Measurements from ENCODE around the gene RPUSD1.

DNA sequence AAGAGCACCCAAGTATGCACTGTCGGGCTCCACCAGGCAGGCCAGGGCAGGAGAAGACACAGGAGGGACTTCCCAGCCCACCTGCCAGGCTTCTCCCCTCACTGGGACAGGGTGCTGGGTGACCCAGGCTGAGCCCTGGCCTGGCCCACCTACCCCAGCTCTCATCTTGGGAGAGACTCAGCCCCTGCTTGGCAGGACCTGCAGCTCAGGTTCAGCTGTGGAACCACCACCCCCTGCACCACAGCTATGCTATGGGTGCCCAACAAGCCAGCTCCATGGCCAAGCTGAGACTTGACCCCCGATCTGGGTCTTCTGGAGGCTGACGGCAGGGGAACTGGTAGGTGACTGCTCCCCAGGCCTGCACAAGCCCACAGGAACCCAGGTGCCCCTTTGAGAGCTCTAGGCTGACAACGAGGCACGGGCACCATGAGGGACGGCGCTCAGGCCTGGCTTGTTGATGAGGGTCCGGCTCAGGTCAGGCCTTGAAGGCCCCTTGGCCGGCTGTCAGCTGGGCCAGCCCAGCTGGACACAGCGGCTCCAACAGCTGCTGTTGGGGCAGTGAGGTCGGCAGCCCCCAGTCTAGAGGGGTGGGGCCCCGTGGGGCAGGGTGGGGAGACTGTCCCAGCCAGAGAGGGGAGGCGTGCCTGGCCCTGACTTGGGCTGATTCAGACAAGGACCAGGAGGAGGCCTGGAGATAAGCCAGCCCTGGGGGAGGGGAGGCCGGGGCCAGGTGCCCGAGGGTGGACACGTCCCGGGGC lies 4.6 kb downstream of the RPUSD1 start:
- TF ChIP-seq, protein P1, sequence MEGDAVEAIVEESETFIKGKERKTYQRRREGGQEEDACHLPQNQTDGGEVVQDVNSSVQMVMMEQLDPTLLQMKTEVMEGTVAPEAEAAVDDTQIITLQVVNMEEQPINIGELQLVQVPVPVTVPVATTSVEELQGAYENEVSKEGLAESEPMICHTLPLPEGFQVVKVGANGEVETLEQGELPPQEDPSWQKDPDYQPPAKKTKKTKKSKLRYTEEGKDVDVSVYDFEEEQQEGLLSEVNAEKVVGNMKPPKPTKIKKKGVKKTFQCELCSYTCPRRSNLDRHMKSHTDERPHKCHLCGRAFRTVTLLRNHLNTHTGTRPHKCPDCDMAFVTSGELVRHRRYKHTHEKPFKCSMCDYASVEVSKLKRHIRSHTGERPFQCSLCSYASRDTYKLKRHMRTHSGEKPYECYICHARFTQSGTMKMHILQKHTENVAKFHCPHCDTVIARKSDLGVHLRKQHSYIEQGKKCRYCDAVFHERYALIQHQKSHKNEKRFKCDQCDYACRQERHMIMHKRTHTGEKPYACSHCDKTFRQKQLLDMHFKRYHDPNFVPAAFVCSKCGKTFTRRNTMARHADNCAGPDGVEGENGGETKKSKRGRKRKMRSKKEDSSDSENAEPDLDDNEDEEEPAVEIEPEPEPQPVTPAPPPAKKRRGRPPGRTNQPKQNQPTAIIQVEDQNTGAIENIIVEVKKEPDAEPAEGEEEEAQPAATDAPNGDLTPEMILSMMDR (IDR thresholded peaks at IDR 0.05) = no peak
- TF ChIP-seq EZH2phosphoT487 (IDR thresholded peaks at IDR 0.05; ENCODE audit: borderline replicate concordance, low read depth) (no peak), JUND (IDR thresholded peaks at IDR 0.05) (no peak), RAD21 (IDR thresholded peaks at IDR 0.05; ENCODE audit: low read length) (no peak), TAF1 (IDR thresholded peaks at IDR 0.05; ENCODE audit: borderline replicate concordance, low read depth, low read length) (no peak), FOXJ3 (CRISPR knock-in tag; IDR thresholded peaks at IDR 0.05) (no peak), MXI1 (IDR thresholded peaks at IDR 0.05; ENCODE audit: low read depth, low read length) (no peak), SMC3 (IDR thresholded peaks at IDR 0.05; ENCODE audit: low read depth, low read length) (no peak)
- TF ChIP-seq, protein P2, sequence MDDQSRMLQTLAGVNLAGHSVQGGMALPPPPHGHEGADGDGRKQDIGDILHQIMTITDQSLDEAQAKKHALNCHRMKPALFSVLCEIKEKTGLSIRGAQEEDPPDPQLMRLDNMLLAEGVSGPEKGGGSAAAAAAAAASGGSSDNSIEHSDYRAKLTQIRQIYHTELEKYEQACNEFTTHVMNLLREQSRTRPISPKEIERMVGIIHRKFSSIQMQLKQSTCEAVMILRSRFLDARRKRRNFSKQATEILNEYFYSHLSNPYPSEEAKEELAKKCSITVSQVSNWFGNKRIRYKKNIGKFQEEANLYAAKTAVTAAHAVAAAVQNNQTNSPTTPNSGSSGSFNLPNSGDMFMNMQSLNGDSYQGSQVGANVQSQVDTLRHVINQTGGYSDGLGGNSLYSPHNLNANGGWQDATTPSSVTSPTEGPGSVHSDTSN (IDR thresholded peaks at IDR 0.05) = no peak
- TF ChIP-seq, protein P3, sequence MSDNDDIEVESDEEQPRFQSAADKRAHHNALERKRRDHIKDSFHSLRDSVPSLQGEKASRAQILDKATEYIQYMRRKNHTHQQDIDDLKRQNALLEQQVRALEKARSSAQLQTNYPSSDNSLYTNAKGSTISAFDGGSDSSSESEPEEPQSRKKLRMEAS (IDR thresholded peaks at IDR 0.05; ENCODE audit: low read depth) = no peak
- TF ChIP-seq, protein P4, sequence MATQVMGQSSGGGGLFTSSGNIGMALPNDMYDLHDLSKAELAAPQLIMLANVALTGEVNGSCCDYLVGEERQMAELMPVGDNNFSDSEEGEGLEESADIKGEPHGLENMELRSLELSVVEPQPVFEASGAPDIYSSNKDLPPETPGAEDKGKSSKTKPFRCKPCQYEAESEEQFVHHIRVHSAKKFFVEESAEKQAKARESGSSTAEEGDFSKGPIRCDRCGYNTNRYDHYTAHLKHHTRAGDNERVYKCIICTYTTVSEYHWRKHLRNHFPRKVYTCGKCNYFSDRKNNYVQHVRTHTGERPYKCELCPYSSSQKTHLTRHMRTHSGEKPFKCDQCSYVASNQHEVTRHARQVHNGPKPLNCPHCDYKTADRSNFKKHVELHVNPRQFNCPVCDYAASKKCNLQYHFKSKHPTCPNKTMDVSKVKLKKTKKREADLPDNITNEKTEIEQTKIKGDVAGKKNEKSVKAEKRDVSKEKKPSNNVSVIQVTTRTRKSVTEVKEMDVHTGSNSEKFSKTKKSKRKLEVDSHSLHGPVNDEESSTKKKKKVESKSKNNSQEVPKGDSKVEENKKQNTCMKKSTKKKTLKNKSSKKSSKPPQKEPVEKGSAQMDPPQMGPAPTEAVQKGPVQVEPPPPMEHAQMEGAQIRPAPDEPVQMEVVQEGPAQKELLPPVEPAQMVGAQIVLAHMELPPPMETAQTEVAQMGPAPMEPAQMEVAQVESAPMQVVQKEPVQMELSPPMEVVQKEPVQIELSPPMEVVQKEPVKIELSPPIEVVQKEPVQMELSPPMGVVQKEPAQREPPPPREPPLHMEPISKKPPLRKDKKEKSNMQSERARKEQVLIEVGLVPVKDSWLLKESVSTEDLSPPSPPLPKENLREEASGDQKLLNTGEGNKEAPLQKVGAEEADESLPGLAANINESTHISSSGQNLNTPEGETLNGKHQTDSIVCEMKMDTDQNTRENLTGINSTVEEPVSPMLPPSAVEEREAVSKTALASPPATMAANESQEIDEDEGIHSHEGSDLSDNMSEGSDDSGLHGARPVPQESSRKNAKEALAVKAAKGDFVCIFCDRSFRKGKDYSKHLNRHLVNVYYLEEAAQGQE (IDR thresholded peaks at IDR 0.05; ENCODE audit: low read depth, low read length) = no peak
